Skeletal muscle satellite cell (primary cell): ENCODE results near the gene STAT3.

ENCODE experiments used
- H3K27me3 ChIP-seq: 2 replicates; pipeline ENCODE4 v1.7.0; 2013; ENCODE audit warnings: low read length; ENCODE audit not compliant: control insufficient read depth, insufficient read depth
- H3K36me3 ChIP-seq: 2 replicates; pipeline ENCODE4 v1.7.0; 2013; ENCODE audit warnings: mild to moderate bottlenecking, control low read depth, low read length; ENCODE audit not compliant: insufficient read depth
- H3K4me1 ChIP-seq: 2 replicates; pipeline ENCODE4 v1.7.0; 2013; ENCODE audit warnings: low read length; ENCODE audit not compliant: control insufficient read depth, insufficient read depth
- H3K4me2 ChIP-seq: 2 replicates; pipeline ENCODE4 v1.7.0; 2013; ENCODE audit warnings: mild to moderate bottlenecking, low read length
- H3K4me3 ChIP-seq: 2 replicates; pipeline ENCODE4 v1.7.0; 2013; ENCODE audit warnings: low read length
- H3K9ac ChIP-seq: 2 replicates; pipeline ENCODE4 v1.7.0; 2013; ENCODE audit warnings: mild to moderate bottlenecking, low read depth, low read length, moderate library complexity
- H3K9me3 ChIP-seq: replicated peaks from 2 replicates; pipeline ENCODE4 v1.7.0; 2013; ENCODE audit warnings: mild to moderate bottlenecking, control low read depth, low read length

STAT3 gene

DNA sequence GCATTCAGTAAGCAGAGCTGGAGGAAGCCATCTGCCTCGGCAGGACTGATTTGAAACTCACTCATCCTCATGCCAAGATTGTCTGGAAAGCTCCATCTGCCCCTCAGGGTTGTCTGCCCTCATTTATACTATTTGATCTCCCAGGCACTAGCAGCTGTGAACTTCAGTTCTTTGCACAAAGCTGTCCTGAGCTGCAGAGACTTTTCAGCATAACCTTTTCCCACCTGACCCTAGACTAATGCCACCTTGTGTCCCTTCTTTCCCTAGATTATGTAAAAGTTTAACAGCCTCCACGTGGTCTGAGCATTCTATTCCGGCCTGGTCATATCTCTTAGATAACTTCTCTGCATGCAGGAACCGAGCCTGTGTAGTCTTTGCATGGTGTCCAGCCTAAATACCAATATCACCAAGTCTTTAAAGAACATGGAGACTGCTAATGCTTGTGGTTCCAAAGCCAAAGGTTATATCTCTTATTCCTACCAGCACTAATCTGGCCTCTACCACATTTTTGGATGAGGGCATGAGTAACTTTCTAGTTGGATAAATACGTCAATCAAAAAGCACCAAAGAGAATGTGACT is 70.9 kb downstream of the STAT3 start:
- Histone ChIP-seq H3K4me1 (peaks cover 11% of the 10 kb centered on the region), H3K27me3 (no peaks in the 10 kb centered on the region), H3K36me3 (peaks cover 64% of the 10 kb centered on the region), H3K4me2 (no peak overlapping the region), H3K4me3 (no peak overlapping the region), H3K9ac (no peak overlapping the region), H3K9me3 (no peaks in the 10 kb centered on the region)

GRCh38 chr17:42316755-42317154 is 71.5 kb downstream of the STAT3 start:
- Histone ChIP-seq H3K27me3 (no peaks in the 10 kb centered on the region), H3K9ac (no peak overlapping the region), H3K4me1 (peaks cover 16% of the 10 kb centered on the region), H3K9me3 (no peaks in the 10 kb centered on the region), H3K4me3 (no peak overlapping the region), H3K36me3 (peaks cover 58% of the 10 kb centered on the region), H3K4me2 (no peak overlapping the region)

DNA sequence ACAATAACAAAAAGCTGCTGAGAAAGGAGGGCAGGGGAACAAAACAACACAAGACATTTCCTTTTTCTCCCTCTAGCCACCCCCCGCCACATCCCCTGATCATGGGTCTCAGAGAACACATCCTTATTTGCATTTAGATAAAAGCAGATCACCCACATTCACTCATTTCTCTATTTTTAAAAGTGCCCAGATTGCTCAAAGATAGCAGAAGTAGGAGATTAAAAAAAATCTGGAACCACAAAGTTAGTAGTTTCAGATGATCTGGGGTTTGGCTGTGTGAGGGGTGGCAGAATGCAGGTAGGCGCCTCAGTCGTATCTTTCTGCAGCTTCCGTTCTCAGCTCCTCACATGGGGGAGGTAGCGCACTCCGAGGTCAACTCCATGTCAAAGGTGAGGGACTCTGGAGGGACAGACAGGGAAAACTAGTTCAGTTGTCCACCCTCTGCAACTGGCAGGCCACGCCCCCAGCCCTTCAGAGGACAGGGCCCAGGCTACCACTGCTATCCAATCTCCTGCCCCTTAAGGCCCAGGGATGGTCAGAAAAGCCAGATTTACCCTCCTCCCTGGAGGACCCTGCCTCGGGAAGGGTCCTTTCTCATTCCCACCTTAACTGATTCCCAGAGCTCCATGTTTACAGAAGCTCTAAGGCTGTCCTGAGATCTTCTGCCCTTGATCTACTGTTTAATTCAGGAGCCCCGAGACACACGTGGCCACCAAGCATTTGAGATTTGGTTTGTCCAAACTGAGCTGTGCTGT is 72.7 kb downstream of the STAT3 start:
- no peaks in the 10 kb centered on the region for H3K27me3 ChIP-seq
- no peak overlapping the region for H3K4me3 ChIP-seq
- peaks cover 24% of the 10 kb centered on the region for H3K4me1 ChIP-seq
- H3K9me3 ChIP-seq: no peaks in the 10 kb centered on the region
- H3K9ac ChIP-seq: no peak overlapping the region
- H3K4me2 ChIP-seq: no peak overlapping the region
- peaks cover 55% of the 10 kb centered on the region for H3K36me3 ChIP-seq

- no peak overlapping the region for H3K9ac ChIP-seq
- no peak overlapping the region for H3K4me3 ChIP-seq
- no peaks in the 10 kb centered on the region for H3K27me3 ChIP-seq
- peaks cover 15% of the 10 kb centered on the region for H3K4me1 ChIP-seq
- no peak overlapping the region for H3K4me2 ChIP-seq
- H3K36me3 ChIP-seq: peaks cover 51% of the 10 kb centered on the region
- H3K9me3 ChIP-seq: no peaks in the 10 kb centered on the region
These were observed 74.3 kb downstream of the STAT3 start for GRCh38 chr17:42313773-42314566.

DNA sequence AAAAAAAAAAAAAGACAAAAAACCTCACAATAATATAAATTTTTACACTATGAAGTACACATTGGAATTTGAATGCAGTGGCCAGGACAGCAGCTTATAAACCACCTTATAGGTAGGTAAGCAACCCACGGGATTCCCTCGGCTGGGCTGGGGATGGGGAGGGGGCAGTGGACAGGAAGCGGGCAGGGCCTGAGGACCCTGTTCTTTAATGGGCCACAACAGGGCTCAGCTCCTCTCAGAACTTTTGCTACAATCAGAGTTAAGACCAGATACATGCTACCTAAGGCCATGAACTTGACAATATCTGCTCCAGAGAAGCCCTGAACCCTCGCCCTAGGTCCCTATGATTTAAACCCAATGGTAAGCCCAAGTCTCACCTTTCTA is 74.9 kb downstream of the STAT3 start:
- H3K36me3 ChIP-seq: peaks cover 46% of the 10 kb centered on the region
- no peaks in the 10 kb centered on the region for H3K27me3 ChIP-seq
- no peak overlapping the region for H3K4me3 ChIP-seq
- no peak overlapping the region for H3K9ac ChIP-seq
- no peak overlapping the region for H3K4me2 ChIP-seq
- H3K4me1 ChIP-seq: peaks cover 15% of the 10 kb centered on the region
- H3K9me3 ChIP-seq: no peaks in the 10 kb centered on the region

DNA sequence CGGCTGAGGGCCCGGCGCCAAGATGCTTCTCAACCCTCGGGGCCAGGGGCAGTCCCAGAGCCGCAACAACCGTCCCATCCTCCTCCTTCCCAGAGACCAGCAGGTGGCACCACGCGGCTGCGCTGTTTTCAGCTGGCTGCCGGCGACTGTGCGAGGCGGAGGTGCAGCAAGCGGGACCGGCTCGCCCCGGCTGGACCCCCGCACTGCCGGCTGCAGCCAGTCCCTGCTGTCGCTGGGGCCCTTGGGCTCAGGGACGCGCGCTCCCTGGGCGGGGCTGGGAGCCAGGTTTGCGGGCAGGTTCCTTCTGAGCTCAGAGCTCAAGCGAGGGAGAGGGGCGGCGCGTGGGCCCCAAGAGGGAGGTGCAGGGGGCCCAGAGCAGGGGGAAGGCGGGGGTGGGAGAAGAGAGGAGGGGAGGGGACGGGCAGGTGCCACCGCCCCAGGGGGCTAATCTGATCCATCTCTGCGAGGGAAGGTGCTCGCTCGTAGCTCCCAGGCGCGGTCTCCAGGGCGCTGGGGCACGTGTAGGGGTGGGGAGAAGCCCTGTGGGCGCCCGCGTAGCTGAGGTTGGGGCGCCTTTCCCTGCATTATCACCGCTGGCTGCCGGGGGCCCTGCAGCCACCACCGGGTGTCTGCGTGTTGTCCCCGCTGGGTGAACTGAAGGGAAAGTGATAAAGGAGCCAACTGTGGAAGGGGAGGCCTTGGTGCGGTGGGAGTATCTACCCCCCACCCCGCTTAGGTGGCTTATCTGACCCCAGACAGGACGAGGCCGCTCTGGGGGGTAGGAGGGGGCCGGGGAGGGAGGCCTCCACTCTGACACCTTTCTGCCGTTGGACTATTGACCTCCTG is 75.7 kb downstream of the STAT3 start:
- H3K27me3 ChIP-seq: no peaks in the 10 kb centered on the region
- no peak overlapping the region for H3K4me3 ChIP-seq
- H3K4me1 ChIP-seq: peaks cover 15% of the 10 kb centered on the region
- no peaks in the 10 kb centered on the region for H3K9me3 ChIP-seq
- H3K9ac ChIP-seq: peak overlapping the region; percentile 42
- peak overlapping the region; percentile 74 for H3K4me2 ChIP-seq
- H3K36me3 ChIP-seq: peaks cover 41% of the 10 kb centered on the region

DNA sequence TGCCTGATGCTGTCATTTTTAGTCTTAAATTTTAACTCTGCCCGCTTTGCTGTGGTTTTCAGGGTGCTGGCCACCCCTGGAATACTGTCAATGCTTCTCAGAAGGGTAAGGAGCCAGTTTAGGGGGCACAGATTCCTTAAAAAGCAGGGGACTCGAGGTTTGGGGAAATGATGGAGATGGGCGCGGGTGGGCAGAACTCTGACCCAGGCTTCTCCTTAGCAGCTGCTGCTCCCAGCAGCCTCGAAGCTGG is 76.3 kb downstream of the STAT3 start:
- peaks cover 36% of the 10 kb centered on the region for H3K36me3 ChIP-seq
- peak overlapping the region; percentile 42 for H3K9ac ChIP-seq
- peaks cover 15% of the 10 kb centered on the region for H3K4me1 ChIP-seq

GRCh38 chr17:42311240-42312034 is 76.8 kb downstream of the STAT3 start:
- Histone ChIP-seq H3K4me2 (peak overlapping the region; percentile 74), H3K27me3 (no peaks in the 10 kb centered on the region), H3K9me3 (no peaks in the 10 kb centered on the region), H3K9ac (peak overlapping the region; percentile 42), H3K36me3 (peaks cover 31% of the 10 kb centered on the region), H3K4me3 (no peak overlapping the region), H3K4me1 (peaks cover 15% of the 10 kb centered on the region)

More for the DNA sequence above, 76.3 kb downstream of the STAT3 start:
- H3K4me2 ChIP-seq: peak overlapping the region; percentile 74
- no peaks in the 10 kb centered on the region for H3K27me3 ChIP-seq
- no peak overlapping the region for H3K4me3 ChIP-seq
- no peaks in the 10 kb centered on the region for H3K9me3 ChIP-seq

GRCh38 chr17:42310787-42311215 is 77.4 kb downstream of the STAT3 start:
- Histone ChIP-seq H3K9me3 (no peaks in the 10 kb centered on the region), H3K36me3 (peaks cover 26% of the 10 kb centered on the region), H3K27me3 (no peaks in the 10 kb centered on the region), H3K4me2 (no peak overlapping the region), H3K4me1 (peaks cover 15% of the 10 kb centered on the region), H3K9ac (no peak overlapping the region), H3K4me3 (no peak overlapping the region)

DNA sequence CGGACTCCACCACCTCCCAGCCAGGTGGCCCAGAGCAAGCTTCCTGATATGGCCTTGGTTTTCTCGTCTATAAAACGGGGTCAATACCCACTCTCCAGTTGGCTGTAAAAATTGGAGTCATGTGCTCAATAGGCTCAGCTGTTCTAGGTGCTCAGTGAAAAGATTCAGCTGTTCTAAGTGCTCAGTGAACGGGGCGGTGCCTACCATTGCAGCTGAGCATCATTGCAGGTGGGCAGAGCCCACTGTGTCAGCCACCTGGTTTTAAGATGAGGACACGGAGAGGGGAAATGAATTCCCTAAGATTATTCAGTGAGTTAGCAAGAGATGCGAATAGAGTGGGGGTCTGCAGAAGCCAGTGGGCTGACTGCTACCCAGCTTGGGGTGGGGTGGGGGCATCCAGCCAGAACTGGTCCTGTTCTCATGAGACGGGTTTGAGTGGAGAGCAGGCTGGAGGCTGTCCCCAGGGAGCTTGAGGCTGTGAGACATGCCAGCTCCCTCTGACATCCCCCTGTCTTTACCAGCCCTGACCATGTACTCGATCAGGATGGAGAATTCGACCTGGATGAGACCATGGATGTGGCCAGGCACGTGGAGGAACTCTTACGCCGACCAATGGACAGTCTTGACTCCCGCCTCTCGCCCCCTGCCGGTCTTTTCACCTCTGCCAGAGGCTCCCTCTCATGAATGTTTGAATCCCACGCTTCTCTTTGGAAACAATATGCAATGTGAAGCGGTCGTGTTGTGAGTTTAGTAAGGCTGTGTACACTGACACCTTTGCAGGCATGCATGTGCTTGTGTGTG is 78.1 kb downstream of the STAT3 start:
- Histone ChIP-seq H3K4me2 (no peak overlapping the region), H3K27me3 (no peaks in the 10 kb centered on the region), H3K36me3 (peaks cover 21% of the 10 kb centered on the region), H3K9ac (no peak overlapping the region), H3K9me3 (no peaks in the 10 kb centered on the region), H3K4me3 (no peak overlapping the region), H3K4me1 (peaks cover 15% of the 10 kb centered on the region)
